GM23338 (cell line): Measurements from ENCODE around the gene USP36.

Experiments
- CREB1 ChIP-seq: fragments of 250-450 bp; sonication (Bioruptor Pico); IDR thresholded peaks from 2 replicates; pipeline ENCODE4 v1.5.0; 2020; ENCODE audit warnings: low read depth, mild to moderate bottlenecking, moderate library complexity
- EZH2 ChIP-seq: fragments of 200-600 bp; sonication (generic); IDR thresholded peaks from one replicate; pipeline ENCODE4 v1.8.0; 2017; ENCODE audit warnings: antibody characterized with exemption, mild to moderate bottlenecking, low read depth; ENCODE audit not compliant: unreplicated experiment
- EZH2phosphoT487 ChIP-seq: fragments of 200-600 bp; sonication (generic); IDR thresholded peaks from one replicate; pipeline ENCODE4 v1.8.1; 2018; ENCODE audit warnings: antibody characterized with exemption; ENCODE audit not compliant: unreplicated experiment
- JUNB ChIP-seq: IDR thresholded peaks from one replicate; pipeline ENCODE4 v1.6.1; 2016; ENCODE audit warnings: antibody characterized with exemption; ENCODE audit not compliant: unreplicated experiment
- NANOG ChIP-seq: IDR thresholded peaks from 2 replicates; pipeline ENCODE4 v1.6.1; 2016; ENCODE audit warnings: antibody characterized with exemption, borderline replicate concordance
- POLR2AphosphoS5 ChIP-seq: IDR thresholded peaks from 2 replicates; pipeline ENCODE4 v1.6.1; 2016; ENCODE audit warnings: antibody characterized with exemption, low read depth
- STAT1 ChIP-seq: IDR thresholded peaks from one replicate; pipeline ENCODE4 v1.6.1; 2016; ENCODE audit warnings: antibody characterized with exemption; ENCODE audit not compliant: unreplicated experiment
- ZNF114 ChIP-seq: fragments of 250-450 bp; sonication (Bioruptor Pico); IDR thresholded peaks from 2 replicates; pipeline ENCODE4 v1.5.0; 2020; ENCODE audit warnings: mild to moderate bottlenecking, moderate library complexity
- ZNF331 ChIP-seq: fragments of 250-450 bp; sonication (Bioruptor Pico); IDR thresholded peaks from 2 replicates; pipeline ENCODE4 v1.5.0; 2020; ENCODE audit warnings: low read depth, mild to moderate bottlenecking, moderate library complexity
- TF ChIP-seq, protein P1 (sequence below), 2 experiments: fragments of 200-600 bp in 1 of 2; sonication (generic) in 1 of 2; conservative IDR thresholded peaks; 2 replicates each; pipeline versions ENCODE4 v1.5.1 to v1.6.1; 2016 to 2017; ENCODE audit warnings: antibody characterized with exemption in 2 of 2, low read depth in 2 of 2, mild to moderate bottlenecking in 2 of 2, moderate library complexity in 1 of 2
- TF ChIP-seq, protein P2 (sequence below): IDR thresholded peaks from one replicate; pipeline ENCODE4 v1.6.1; 2018; ENCODE audit warnings: antibody characterized with exemption; ENCODE audit not compliant: unreplicated experiment
- TF ChIP-seq, protein P3 (sequence below): IDR thresholded peaks from 2 replicates; pipeline ENCODE4 v1.6.1; 2016; ENCODE audit warnings: antibody characterized with exemption

DNA sequence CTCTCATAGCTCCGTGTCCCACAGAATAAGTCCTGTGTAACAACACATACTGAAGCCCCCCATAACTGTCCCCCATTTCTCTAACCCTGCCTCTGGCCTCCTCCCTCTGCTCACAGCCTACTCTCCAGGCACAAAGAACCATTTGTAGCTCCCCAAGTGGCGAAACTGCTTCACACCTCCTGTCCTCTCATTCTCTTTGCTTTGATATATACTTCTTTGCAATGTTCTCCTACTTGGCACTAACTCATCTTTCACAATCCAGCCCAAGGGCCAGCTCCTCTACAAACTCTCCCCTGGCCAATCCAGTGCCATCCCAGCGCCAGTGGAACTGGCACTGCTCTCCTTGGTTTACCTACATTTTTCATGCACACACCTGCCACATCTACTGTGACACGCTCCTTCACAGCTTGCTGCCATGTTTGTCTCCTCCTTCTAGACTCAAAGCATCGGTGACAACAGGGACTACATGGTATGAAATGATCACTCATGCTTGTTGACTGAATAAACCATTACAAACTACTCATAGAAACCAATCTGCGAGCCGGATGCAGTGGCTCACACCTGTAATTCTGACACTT lies 71.3 kb downstream of the USP36 start:
- TF ChIP-seq, protein P1, sequence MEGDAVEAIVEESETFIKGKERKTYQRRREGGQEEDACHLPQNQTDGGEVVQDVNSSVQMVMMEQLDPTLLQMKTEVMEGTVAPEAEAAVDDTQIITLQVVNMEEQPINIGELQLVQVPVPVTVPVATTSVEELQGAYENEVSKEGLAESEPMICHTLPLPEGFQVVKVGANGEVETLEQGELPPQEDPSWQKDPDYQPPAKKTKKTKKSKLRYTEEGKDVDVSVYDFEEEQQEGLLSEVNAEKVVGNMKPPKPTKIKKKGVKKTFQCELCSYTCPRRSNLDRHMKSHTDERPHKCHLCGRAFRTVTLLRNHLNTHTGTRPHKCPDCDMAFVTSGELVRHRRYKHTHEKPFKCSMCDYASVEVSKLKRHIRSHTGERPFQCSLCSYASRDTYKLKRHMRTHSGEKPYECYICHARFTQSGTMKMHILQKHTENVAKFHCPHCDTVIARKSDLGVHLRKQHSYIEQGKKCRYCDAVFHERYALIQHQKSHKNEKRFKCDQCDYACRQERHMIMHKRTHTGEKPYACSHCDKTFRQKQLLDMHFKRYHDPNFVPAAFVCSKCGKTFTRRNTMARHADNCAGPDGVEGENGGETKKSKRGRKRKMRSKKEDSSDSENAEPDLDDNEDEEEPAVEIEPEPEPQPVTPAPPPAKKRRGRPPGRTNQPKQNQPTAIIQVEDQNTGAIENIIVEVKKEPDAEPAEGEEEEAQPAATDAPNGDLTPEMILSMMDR (conservative IDR thresholded peaks at IDR 0.05; ENCODE audit: low read depth in 2 of 2), result peak; percentile 30 to 43; a peak in 1 of 4 replicates
- TF ChIP-seq EZH2 (no peak), POLR2AphosphoS5 (no peak), EZH2phosphoT487 (no peak), CREB1 (CRISPR knock-in tag) (no peak), JUNB (no peak), ZNF331 (CRISPR knock-in tag) (no peak), STAT1 (no peak), NANOG (no peak), ZNF114 (CRISPR knock-in tag) (no peak)
- TF ChIP-seq, protein P2, sequence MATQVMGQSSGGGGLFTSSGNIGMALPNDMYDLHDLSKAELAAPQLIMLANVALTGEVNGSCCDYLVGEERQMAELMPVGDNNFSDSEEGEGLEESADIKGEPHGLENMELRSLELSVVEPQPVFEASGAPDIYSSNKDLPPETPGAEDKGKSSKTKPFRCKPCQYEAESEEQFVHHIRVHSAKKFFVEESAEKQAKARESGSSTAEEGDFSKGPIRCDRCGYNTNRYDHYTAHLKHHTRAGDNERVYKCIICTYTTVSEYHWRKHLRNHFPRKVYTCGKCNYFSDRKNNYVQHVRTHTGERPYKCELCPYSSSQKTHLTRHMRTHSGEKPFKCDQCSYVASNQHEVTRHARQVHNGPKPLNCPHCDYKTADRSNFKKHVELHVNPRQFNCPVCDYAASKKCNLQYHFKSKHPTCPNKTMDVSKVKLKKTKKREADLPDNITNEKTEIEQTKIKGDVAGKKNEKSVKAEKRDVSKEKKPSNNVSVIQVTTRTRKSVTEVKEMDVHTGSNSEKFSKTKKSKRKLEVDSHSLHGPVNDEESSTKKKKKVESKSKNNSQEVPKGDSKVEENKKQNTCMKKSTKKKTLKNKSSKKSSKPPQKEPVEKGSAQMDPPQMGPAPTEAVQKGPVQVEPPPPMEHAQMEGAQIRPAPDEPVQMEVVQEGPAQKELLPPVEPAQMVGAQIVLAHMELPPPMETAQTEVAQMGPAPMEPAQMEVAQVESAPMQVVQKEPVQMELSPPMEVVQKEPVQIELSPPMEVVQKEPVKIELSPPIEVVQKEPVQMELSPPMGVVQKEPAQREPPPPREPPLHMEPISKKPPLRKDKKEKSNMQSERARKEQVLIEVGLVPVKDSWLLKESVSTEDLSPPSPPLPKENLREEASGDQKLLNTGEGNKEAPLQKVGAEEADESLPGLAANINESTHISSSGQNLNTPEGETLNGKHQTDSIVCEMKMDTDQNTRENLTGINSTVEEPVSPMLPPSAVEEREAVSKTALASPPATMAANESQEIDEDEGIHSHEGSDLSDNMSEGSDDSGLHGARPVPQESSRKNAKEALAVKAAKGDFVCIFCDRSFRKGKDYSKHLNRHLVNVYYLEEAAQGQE, result no peak
- TF ChIP-seq, protein P3, sequence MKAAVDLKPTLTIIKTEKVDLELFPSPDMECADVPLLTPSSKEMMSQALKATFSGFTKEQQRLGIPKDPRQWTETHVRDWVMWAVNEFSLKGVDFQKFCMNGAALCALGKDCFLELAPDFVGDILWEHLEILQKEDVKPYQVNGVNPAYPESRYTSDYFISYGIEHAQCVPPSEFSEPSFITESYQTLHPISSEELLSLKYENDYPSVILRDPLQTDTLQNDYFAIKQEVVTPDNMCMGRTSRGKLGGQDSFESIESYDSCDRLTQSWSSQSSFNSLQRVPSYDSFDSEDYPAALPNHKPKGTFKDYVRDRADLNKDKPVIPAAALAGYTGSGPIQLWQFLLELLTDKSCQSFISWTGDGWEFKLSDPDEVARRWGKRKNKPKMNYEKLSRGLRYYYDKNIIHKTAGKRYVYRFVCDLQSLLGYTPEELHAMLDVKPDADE, result no peak
